Activated T-helper 2 cell treated with anti-CD3 and anti-CD28 coated beads, Interferon-gamma antibody, Interleukin-2, Interleukin-4, amounts not matched to agents 10 μg/mL and 5 μg/mL and 100 μg/mL, durations not matched to agents 14 hours and 24 hours and 36 hours (primary cell): ENCODE data around the gene CSMD2. TPM values are rescaled to one million over a fixed set of nuclear protein-coding genes. Genes with fewer than 3 reads are reported as not detected.
"Not testable (repeated sequence)": the region's sequence is repeated elsewhere in the genome, so short reads cannot be mapped to it uniquely, and the experiment has no call there.

Experiments used
- DNase-seq: peaks from one replicate; pipeline ENCODE4 v3.0.0; 2021; ENCODE audit warnings: low spot score
- H3K27ac Mint-ChIP-seq: one replicate; pipeline ENCODE4 v1.8.0; 2021; ENCODE audit warnings: mixed read lengths
- H3K27me3 Mint-ChIP-seq: one replicate; pipeline ENCODE4 v1.8.0; 2021; ENCODE audit warnings: low read depth, mixed read lengths
- H3K36me3 Mint-ChIP-seq: one replicate; pipeline ENCODE4 v1.8.0; 2021; ENCODE audit warnings: low read depth, mixed read lengths
- H3K4me1 Mint-ChIP-seq: one replicate; pipeline ENCODE4 v1.8.0; 2021; ENCODE audit warnings: low read depth, mixed read lengths
- H3K4me3 Mint-ChIP-seq: one replicate; pipeline ENCODE4 v1.8.0; 2021; ENCODE audit warnings: low read depth, mild to moderate bottlenecking, moderate library complexity, mixed read lengths
- H3K9me3 Mint-ChIP-seq: one replicate; pipeline ENCODE4 v1.8.0; 2021; ENCODE audit warnings: mixed read lengths
- intact Hi-C: fragments of 100-400 bp; cut with micrococcal nuclease; formaldehyde crosslinking; loops from one replicate; pipeline ENCODE4 v1.15.1; 2023
- total RNA-seq: library from RNA; stranded (reverse); gene quantifications from 2 replicates; pipeline ENCODE4 v1.2.3, GENCODE V29; 2022

CSMD2 gene
- total RNA-seq, 1 donor from 2014 or later, result not detected

GRCh38 chr1:34082085-34082670 is 82.9 kb downstream of the CSMD2 start:
- DNase-seq, H3K9me3 Mint-ChIP-seq, intact Hi-C loops, H3K27ac Mint-ChIP-seq, H3K36me3 Mint-ChIP-seq, H3K4me1 Mint-ChIP-seq, H3K27me3 Mint-ChIP-seq, H3K4me3 Mint-ChIP-seq: not testable (repeated sequence)

DNA sequence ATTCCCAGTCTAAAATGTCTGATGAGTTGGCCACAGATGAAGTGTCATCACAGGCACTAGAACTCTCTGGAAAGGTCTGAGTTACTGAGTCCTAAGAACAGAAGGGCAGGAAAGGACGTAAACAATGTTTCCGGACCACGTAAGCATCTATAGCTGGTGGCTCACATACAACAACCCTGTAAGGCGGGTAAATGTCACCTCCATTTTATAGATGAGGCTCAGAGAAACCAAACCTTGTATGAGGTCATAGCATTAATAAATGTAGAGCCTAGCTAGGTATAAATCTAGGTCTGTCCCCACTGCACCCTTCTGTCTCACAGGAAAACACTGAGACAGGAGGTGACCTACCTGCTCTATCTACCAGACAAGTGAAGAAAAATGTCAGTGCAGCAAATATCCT is 86.6 kb downstream of the CSMD2 start:
- intact Hi-C loops, result no loop called here
- no peak for DNase-seq
- no peak overlapping the region for H3K4me3 Mint-ChIP-seq
- H3K27me3 Mint-ChIP-seq, result no peaks in the 10 kb centered on the region
- H3K27ac Mint-ChIP-seq, result no peak overlapping the region
- peaks cover 8% of the 10 kb centered on the region for H3K9me3 Mint-ChIP-seq
- no peaks in the 10 kb centered on the region for H3K4me1 Mint-ChIP-seq
- H3K36me3 Mint-ChIP-seq, result no peaks in the 10 kb centered on the region

GRCh38 chr1:34075576-34075975 is 89.5 kb downstream of the CSMD2 start:
- Mint-ChIP-seq H3K27me3 (no peaks in the 10 kb centered on the region), H3K4me3 (no peak overlapping the region), H3K9me3 (peaks cover under 1% of the 10 kb centered on the region), H3K36me3 (no peaks in the 10 kb centered on the region), H3K4me1 (no peaks in the 10 kb centered on the region), H3K27ac (no peak overlapping the region)
- intact Hi-C loops, result no loop called here
- DNase-seq, result no peak

- H3K27me3 Mint-ChIP-seq, result no peaks in the 10 kb centered on the region
- H3K4me1 Mint-ChIP-seq, result no peaks in the 10 kb centered on the region
- no peak overlapping the region for H3K27ac Mint-ChIP-seq
- H3K36me3 Mint-ChIP-seq, result no peaks in the 10 kb centered on the region
- H3K4me3 Mint-ChIP-seq, result no peak overlapping the region
- no peak for DNase-seq
- no peaks in the 10 kb centered on the region for H3K9me3 Mint-ChIP-seq
- intact Hi-C loops, result no loop called here
These were observed 91.9 kb downstream of the CSMD2 start for GRCh38 chr1:34073028-34073695.

- intact Hi-C loops, result no loop called here
- no peak for DNase-seq
- Mint-ChIP-seq H3K36me3 (no peaks in the 10 kb centered on the region), H3K27me3 (no peaks in the 10 kb centered on the region), H3K4me1 (no peaks in the 10 kb centered on the region), H3K9me3 (no peaks in the 10 kb centered on the region), H3K4me3 (no peak overlapping the region), H3K27ac (no peak overlapping the region)
These were observed 94.7 kb downstream of the CSMD2 start for GRCh38 chr1:34070201-34070836.

DNA sequence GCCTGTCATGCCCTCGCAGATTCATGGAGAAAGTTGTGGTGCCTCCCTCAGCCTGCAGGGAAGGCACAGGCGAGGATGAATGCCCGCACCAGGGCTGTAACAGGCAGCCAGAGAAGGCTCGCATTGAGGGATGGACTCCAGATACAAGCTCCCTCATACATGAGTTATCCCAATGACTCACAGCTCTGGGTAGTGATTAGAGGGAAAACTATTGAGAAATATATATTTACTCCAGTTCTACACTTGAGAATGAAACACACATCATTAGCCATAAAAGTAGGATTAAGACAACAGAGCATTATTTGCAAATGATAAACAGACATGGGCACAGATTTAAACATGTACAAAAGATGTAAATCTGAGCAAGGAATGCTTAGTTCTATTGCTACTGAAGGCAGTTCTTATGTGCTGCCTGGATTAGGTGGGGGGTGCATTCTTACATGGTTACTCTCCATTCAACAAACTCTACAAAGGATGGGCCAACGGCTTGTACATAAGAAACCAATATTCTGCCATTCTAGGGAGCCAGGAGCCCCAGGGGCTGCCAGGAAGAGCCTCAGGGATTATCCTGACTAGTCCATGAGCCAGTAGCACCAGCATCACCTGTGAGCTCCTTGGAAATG is 97.9 kb downstream of the CSMD2 start:
- Mint-ChIP-seq H3K27ac (no peak overlapping the region), H3K9me3 (no peaks in the 10 kb centered on the region), H3K4me1 (no peaks in the 10 kb centered on the region), H3K4me3 (no peak overlapping the region), H3K27me3 (no peaks in the 10 kb centered on the region), H3K36me3 (no peaks in the 10 kb centered on the region)
- DNase-seq, result no peak
- intact Hi-C loops, result no loop called here

- no peaks in the 10 kb centered on the region for H3K36me3 Mint-ChIP-seq
- no peak for DNase-seq
- no peak overlapping the region for H3K4me3 Mint-ChIP-seq
- no peaks in the 10 kb centered on the region for H3K9me3 Mint-ChIP-seq
- intact Hi-C loops, result no loop called here
- no peaks in the 10 kb centered on the region for H3K27me3 Mint-ChIP-seq
- H3K27ac Mint-ChIP-seq, result no peak overlapping the region
- H3K4me1 Mint-ChIP-seq, result no peaks in the 10 kb centered on the region
These were observed 98.9 kb downstream of the CSMD2 start for GRCh38 chr1:34066166-34066565.

DNA sequence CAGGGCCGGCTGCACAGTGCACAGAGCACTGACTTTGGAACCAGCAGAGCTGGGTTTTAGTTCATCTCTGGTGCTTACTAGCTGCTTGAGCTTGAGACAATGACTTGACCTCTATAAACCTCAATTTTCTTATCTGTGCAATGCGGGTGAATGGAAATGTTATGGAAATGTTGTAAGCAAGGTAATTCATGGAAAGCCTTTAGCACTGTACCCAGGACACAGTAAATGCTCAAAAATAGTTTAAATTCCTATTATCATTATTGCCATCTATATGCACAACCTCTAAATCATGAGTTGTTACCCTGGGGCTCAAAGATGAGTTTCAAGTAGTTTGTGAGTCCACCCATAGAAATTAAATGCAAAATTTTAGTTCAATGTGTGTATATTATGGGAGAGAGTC is 99.5 kb downstream of the CSMD2 start:
- no peaks in the 10 kb centered on the region for H3K27me3 Mint-ChIP-seq
- H3K36me3 Mint-ChIP-seq, result no peaks in the 10 kb centered on the region
- intact Hi-C loops, result no loop called here
- no peak for DNase-seq
- no peak overlapping the region for H3K4me3 Mint-ChIP-seq
- no peak overlapping the region for H3K27ac Mint-ChIP-seq
- H3K9me3 Mint-ChIP-seq, result no peaks in the 10 kb centered on the region
- H3K4me1 Mint-ChIP-seq, result no peaks in the 10 kb centered on the region

GRCh38 chr1:34060901-34061415 is 104.1 kb downstream of the CSMD2 start:
- H3K4me3 Mint-ChIP-seq, result no peak overlapping the region
- H3K9me3 Mint-ChIP-seq, result no peaks in the 10 kb centered on the region
- H3K27ac Mint-ChIP-seq, result no peak overlapping the region
- no peaks in the 10 kb centered on the region for H3K36me3 Mint-ChIP-seq
- H3K4me1 Mint-ChIP-seq, result no peaks in the 10 kb centered on the region
- no peaks in the 10 kb centered on the region for H3K27me3 Mint-ChIP-seq
- intact Hi-C loops, result no loop called here
- no peak for DNase-seq

DNA sequence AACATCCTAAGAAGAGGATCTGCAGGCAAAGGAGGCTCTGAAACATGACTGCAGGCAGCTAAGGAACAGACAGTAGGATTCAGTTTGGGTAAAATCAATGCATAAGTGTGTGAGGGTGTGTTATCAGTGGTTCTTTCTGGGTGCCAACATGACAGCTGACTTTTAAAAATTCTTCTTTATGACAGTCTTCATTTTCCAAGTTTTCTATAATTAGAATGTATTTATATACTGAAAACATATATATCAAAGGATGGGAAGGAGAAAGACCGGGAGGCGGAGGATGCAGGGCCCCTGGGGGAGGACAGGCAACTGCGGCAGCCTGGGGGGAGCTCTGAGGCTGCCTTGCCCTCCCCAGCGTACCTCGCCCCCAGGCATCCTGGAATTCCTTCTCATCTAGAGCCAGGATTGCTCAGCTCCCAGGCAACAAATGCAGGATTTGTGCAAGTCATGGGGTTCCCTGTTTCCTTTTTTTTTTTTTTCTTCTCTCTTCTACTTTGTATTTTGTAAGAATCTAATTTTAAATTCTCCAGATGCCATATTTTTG is 104.8 kb downstream of the CSMD2 start:
- Mint-ChIP-seq H3K27me3 (no peaks in the 10 kb centered on the region), H3K4me1 (no peaks in the 10 kb centered on the region), H3K4me3 (no peak overlapping the region), H3K36me3 (no peaks in the 10 kb centered on the region), H3K27ac (no peak overlapping the region), H3K9me3 (no peaks in the 10 kb centered on the region)
- no peak for DNase-seq
- intact Hi-C loops, result no loop called here

GRCh38 chr1:34057347-34058130 is 107.5 kb downstream of the CSMD2 start:
- Mint-ChIP-seq H3K27ac (no peak overlapping the region), H3K4me3 (no peak overlapping the region), H3K4me1 (no peaks in the 10 kb centered on the region), H3K36me3 (no peaks in the 10 kb centered on the region), H3K27me3 (no peaks in the 10 kb centered on the region), H3K9me3 (no peaks in the 10 kb centered on the region)
- intact Hi-C loops, result no loop called here
- no peak for DNase-seq

GRCh38 chr1:34055818-34056217 is 109.2 kb downstream of the CSMD2 start:
- DNase-seq, result no peak
- Mint-ChIP-seq H3K4me1 (no peaks in the 10 kb centered on the region), H3K27me3 (no peaks in the 10 kb centered on the region), H3K36me3 (no peaks in the 10 kb centered on the region), H3K4me3 (no peak overlapping the region), H3K9me3 (no peaks in the 10 kb centered on the region), H3K27ac (no peak overlapping the region)
- intact Hi-C loops, result no loop called here
